GM21367 (cell line): ENCODE data around the gene SIGLEC6.
"Not testable (repeated sequence)": the region's sequence is repeated elsewhere in the genome, so short reads cannot be mapped to it uniquely, and the experiment has no call there.

Source experiments
- ATAC-seq: cut with Tn5 transposase; IDR thresholded peaks from one replicate; pipeline ENCODE4 v1.9.1; 2021; ENCODE audit not compliant: unreplicated experiment

Gene SIGLEC6

GRCh38 chr19:51509823-51510660 lies 21.4 kb downstream of the SIGLEC6 start:
- no peak for ATAC-seq

- ATAC-seq: no peak
These were observed 23.3 kb downstream of the SIGLEC6 start for GRCh38 chr19:51508059-51508733.

DNA sequence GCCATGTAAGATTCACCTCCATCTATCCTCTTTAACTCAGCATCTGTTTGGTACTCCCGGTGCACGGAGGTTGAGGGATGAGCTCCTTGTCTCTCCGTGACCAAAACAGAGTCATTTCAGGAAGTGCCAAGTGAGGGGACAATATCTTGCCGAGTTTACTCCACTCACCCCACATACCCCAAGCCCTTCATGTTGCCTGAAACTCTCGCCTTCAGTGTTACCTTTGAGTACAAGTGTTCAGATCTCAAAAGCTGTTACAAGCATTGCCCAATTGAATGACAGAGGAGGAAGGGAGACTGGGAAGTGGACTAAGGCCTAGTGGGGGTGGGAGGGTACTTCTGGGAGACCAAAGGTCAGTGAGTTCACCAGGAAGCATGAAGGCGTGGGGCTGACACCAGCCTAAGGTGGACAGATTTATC lies 23.8 kb downstream of the SIGLEC6 start:
- no peak for ATAC-seq

- no peak for ATAC-seq
These were observed 24.3 kb downstream of the SIGLEC6 start for GRCh38 chr19:51507192-51507591.

DNA sequence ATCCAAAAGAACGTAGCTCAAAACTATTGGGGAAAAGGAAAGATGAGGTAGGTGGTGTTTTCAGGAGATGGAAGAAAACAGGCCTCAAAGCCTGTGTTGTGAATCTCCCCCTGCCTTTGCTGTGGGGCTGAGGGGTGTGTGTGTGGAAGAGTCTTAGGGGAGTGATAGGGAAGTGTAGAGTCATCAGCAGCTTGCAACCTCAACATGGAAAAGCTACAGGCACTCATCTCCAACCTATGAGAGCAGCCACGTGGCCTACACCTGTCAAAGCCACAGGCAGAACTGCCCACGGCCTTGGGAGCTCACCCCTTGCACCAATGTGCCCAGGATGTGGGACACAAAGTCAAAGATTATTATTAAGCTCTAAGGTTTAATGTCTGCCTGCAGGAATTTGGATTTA lies 25.6 kb downstream of the SIGLEC6 start:
- ATAC-seq: no peak

- no peak for ATAC-seq
These were observed 27.6 kb downstream of the SIGLEC6 start for GRCh38 chr19:51503896-51504295.

- no peak for ATAC-seq
These were observed 28.1 kb downstream of the SIGLEC6 start for GRCh38 chr19:51503286-51503817.

GRCh38 chr19:51501594-51502263 lies 29.7 kb downstream of the SIGLEC6 start, which contains the start of gene SIGLEC12:
TSS of gene SIGLEC12 (minus strand) at chr19:51501800. CDS start at chr19:51501733, 67 bp downstream.
- ATAC-seq: no peak

DNA sequence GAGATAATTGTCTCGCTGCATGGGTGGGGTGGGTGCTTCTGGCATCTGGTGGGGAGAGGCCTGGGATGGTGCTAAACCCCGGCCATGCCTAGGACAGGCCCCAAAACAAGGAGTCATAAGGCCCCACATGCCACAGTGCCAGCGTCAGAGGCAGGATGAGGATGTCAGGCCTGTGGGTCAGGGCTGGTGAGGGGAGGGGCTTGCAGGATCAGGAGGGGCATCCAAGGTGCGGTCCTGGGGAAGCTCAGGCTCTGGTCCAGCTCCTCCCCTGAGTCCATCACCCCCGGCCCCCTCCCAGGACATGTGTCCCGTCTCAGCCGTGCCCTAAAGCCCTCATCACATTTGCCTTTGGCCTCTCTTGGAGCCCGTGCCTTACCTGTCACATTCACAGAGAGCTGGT lies 30.5 kb downstream of the SIGLEC6 start:
- not testable (repeated sequence) for ATAC-seq

DNA sequence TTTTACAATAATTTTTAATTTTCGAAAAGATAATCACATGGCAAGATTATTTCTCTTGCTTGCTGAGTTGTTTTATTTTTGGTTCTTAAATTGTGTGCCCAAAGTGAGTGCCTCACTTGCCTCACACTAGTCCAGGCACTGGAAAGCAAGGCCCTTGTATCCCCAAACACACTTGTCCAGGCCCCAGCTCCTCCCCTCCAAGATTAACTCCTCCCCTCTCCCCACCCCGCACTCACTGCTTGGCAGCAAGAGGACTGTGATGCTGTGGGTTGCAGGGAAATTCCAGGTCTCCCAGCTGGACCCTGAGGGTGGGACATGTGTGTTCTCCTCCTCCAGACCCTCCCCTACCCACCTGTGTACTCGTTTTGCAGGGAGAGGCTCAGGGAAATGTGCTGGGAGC lies 33.8 kb downstream of the SIGLEC6 start:
- ATAC-seq: no peak

DNA sequence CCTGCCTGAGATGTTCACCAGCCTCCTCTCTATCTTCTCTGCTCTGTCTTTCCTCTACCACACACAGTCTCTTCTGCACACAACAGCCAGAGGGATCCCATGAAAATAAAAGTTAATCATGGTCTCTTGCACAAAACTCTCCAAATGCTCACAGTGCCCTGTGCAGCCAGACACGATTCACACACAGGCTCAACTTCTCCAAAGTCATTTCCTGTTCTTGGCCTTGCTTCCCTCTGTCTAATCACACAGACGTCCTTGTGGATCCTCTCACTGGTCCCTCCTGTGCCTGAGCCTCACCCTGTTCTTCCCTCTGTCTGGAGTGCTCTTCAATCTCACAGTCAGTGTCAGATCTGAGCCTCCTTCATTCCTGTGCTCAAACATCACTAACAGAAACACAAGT lies 37.7 kb downstream of the SIGLEC6 start:
- no peak for ATAC-seq

DNA sequence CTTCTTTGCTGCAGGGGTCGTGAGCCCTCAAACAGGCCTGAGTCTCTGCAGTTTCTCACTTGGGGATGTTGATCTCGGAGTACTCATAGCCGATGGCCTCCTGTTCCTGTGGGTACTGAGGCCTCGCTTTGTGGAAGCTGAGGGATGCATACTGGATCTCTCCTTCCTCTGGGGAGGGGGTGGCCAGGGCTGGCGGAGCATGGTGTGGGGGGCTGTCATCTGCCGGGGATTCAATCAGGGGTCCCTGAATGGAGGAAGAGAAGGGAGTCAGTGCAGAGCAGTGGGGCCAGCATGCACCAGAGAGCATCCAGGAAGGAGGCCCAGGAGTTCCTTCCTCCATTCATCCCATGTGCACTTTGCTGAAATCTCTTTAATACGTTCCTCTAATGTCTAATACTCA lies 39.9 kb downstream of the SIGLEC6 start:
- no peak for ATAC-seq

DNA sequence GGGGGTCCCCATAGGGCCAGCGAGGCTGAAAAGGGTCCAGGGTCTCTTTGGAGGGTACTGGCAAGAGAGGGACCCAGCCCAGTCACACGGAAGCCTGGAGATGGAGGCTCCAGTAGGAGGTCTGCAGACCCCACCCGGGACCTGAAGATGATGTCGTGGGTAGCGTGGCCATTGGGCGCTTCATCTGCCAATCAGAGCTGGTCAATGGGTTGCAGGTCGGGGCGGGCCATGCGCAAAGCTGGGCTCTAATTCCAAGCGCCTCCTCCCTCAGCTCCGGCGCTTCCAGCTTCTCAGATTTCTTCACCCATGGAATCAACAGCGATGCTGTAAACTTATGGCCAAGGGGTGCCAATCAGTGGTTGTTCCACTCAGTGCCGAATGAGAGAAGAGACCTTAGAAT lies 40.8 kb downstream of the SIGLEC6 start:
- no peak for ATAC-seq

DNA sequence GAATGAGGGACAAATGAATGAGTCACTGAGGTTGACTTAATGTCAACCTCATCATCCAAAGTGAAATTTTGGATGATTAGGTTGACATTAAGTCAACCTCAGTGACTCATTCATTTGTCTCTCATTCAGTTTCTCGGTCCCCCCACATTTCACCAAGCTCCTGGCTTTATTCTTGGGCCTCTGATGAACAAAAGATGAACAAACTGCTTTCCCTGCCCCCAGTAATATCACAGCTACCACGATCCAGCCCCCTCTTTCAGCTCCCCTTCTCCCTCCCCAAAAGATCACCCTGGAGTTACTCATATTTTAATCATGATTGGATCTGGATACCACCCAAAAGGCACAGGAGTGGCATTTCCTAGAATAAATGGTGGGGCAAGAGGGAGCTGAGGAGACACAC lies 42.4 kb downstream of the SIGLEC6 start:
- ATAC-seq: no peak

- no peak for ATAC-seq
These were observed 43.0 kb downstream of the SIGLEC6 start for GRCh38 chr19:51488491-51488890.

DNA sequence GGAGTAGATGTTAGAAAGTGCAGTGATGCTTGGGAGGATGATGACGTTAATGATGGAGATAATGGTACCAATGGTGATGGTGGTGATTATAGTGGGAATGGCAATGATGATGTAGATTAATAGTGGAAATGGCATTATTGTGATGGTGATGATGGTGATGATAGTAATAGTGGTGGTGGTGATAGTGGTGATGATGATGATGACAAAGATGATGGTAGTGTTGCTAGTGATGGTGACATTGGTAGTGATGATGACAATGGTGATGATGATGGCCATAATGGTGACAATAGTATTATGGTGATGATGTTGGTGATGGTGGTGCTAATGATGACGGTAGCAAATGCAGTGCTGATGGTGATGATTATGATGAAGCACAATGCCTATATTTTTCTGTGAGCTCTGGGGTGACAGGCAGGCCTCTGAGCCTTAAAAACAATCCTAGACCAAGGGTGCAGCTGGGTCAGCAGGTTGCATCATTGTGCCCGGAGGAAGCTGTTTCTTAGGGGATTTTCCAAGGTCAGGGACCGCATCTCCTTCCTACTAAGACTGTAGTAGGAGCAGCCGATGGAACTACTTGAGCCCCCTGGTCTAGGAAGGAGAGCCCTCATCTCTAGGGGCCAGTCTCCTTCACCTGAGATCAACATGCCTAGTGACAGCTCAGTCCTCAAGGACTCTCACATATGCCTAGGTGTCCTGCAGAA lies 45.4 kb downstream of the SIGLEC6 start:
- no peak for ATAC-seq

DNA sequence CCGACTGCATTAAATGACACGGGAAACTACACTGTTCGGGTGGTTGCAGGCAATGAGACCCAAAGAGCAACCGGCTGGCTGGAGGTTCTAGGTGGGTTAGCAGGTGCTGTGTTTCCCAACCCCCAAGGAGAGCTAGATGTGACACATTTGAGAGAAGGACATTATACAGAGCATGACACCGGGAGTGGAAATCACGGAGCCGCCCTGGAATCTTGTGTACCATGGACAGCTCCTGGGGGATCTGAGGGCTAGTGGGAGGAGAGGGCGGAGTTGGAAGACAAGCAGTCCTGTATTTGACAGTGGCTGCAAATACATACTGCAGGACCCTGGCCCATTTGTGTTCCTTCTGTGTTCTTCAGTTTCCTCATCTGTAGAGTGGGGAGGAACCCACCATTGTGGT lies 50.9 kb downstream of the SIGLEC6 start:
- ATAC-seq: no peak

GRCh38 chr19:51479531-51480331 lies 51.7 kb downstream of the SIGLEC6 start:
- ATAC-seq: no peak

- no peak for ATAC-seq
These were observed 52.9 kb downstream of the SIGLEC6 start, which contains the start of gene CEACAM18 for GRCh38 chr19:51478381-51479234. TSS of gene CEACAM18 (plus strand) at chr19:51478539.
